Measurements from ENCODE around the gene PRRC2C. TPM values are rescaled to one million over a fixed set of nuclear protein-coding genes. Genes with fewer than 3 reads are reported as not detected.

The PRRC2C gene
- total and polyA plus RNA-seq, 12 donors, result 44.4 to 103 (median 62.9) TPM

- intact Hi-C loops (cut with DNase I), result no loop called here
- no peak overlapping the region for H3K4me3 ChIP-seq
- TF ChIP-seq POLR2A (IDR thresholded peaks at IDR 0.05), result no peak
- TF ChIP-seq, protein P1, sequence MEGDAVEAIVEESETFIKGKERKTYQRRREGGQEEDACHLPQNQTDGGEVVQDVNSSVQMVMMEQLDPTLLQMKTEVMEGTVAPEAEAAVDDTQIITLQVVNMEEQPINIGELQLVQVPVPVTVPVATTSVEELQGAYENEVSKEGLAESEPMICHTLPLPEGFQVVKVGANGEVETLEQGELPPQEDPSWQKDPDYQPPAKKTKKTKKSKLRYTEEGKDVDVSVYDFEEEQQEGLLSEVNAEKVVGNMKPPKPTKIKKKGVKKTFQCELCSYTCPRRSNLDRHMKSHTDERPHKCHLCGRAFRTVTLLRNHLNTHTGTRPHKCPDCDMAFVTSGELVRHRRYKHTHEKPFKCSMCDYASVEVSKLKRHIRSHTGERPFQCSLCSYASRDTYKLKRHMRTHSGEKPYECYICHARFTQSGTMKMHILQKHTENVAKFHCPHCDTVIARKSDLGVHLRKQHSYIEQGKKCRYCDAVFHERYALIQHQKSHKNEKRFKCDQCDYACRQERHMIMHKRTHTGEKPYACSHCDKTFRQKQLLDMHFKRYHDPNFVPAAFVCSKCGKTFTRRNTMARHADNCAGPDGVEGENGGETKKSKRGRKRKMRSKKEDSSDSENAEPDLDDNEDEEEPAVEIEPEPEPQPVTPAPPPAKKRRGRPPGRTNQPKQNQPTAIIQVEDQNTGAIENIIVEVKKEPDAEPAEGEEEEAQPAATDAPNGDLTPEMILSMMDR (IDR thresholded peaks at IDR 0.05), result no peak
- H3K4me1 ChIP-seq (replicated peaks in 1 of 2), result peaks cover 0 to 8% of the 10 kb centered on the region in 2 donors
- DNase-seq, result no peak
- WGBS, 4 donors, result 86 to 100% (median 96%) methylated on average over 1 of the region's 1 CpG
- no peaks in the 10 kb centered on the region for H3K27me3 ChIP-seq
- H3K9me3 ChIP-seq (replicated peaks in 1 of 3), result no peaks in the 10 kb centered on the region
- H3K36me3 ChIP-seq (replicated peaks in 1 of 2), result peaks cover 0 to 44% of the 10 kb centered on the region in 2 donors
- no peak overlapping the region for H3K27ac ChIP-seq
These were observed 30.0 kb downstream of the PRRC2C start for GRCh38 chr1:171515299-171515698.

GRCh38 chr1:171515741-171516140 lies 30.4 kb downstream of the PRRC2C start:
- Histone ChIP-seq H3K36me3 (replicated peaks in 1 of 2) (peaks cover 0 to 44% of the 10 kb centered on the region in 2 donors), H3K27me3 (no peaks in the 10 kb centered on the region), H3K9me3 (replicated peaks in 1 of 3) (no peaks in the 10 kb centered on the region), H3K4me3 (no peak overlapping the region), H3K4me1 (replicated peaks in 1 of 2) (peaks cover 0 to 8% of the 10 kb centered on the region in 2 donors), H3K27ac (no peak overlapping the region)
- WGBS, 4 donors, result 92 to 97% (median 95%) methylated on average over 4 of the region's 4 CpGs
- no peak for DNase-seq
- intact Hi-C loops (cut with DNase I), result no loop called here
- TF ChIP-seq POLR2A (IDR thresholded peaks at IDR 0.05), result no peak
- TF ChIP-seq, protein P1 (IDR thresholded peaks at IDR 0.05), result no peak

DNA sequence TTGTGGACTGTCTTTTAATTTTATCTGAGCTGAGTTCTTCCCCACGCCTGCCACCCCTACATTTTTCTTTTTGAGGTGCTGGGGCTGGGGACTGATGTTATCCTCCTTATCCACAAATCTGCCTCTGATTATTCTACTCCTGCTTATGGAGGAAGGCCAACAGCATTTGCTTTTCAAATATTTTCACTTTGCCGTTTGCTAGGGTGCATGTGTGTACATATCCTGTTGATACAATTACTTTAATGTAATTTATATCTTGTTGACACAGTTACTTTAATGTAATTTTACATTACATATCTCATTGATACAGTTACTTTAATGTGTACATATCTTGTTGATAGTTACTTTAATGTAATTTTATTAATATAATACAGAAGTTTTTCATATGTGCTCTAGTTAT lies 36.2 kb downstream of the PRRC2C start:
- no peak for DNase-seq
- H3K4me3 ChIP-seq, result no peak overlapping the region
- peaks cover 0 to 12% of the 10 kb centered on the region in 2 donors for H3K4me1 ChIP-seq (replicated peaks in 1 of 2)
- peaks cover 0 to 72% of the 10 kb centered on the region in 2 donors for H3K36me3 ChIP-seq (replicated peaks in 1 of 2)
- H3K27me3 ChIP-seq, result no peaks in the 10 kb centered on the region
- 56 to 62% (median 61%) methylated on average over 2 of the region's 2 CpGs for WGBS, 4 donors
- intact Hi-C loops (cut with DNase I), result loop anchor here in 1 of 2 donors (10.0 kb wide), 1 partner anchor 53 kb away; no protein-coding TSS in a partner anchor
- H3K27ac ChIP-seq, result no peak overlapping the region
- no peaks in the 10 kb centered on the region for H3K9me3 ChIP-seq (replicated peaks in 1 of 3)
- TF ChIP-seq POLR2A (IDR thresholded peaks at IDR 0.05), result no peak
- TF ChIP-seq, protein P1 (IDR thresholded peaks at IDR 0.05), result no peak

GRCh38 chr1:171530676-171531075 lies 45.3 kb downstream of the PRRC2C start:
- H3K36me3 ChIP-seq (replicated peaks in 1 of 2), result peaks cover 0 to 64% of the 10 kb centered on the region in 2 donors
- H3K4me1 ChIP-seq (replicated peaks in 1 of 2), result peaks cover 2 to 6% of the 10 kb centered on the region in 2 donors
- no peak for TF ChIP-seq POLR2A (IDR thresholded peaks at IDR 0.05)
- TF ChIP-seq, protein P1 (IDR thresholded peaks at IDR 0.05), result no peak
- intact Hi-C loops (cut with DNase I), result no loop called here
- H3K9me3 ChIP-seq (replicated peaks in 1 of 3), result no peaks in the 10 kb centered on the region
- no peak overlapping the region for H3K4me3 ChIP-seq
- DNase-seq, result no peak
- no peak overlapping the region for H3K27ac ChIP-seq
- WGBS, 4 donors, result 67 to 96% (median 95%) methylated on average over 3 of the region's 3 CpGs
- H3K27me3 ChIP-seq, result no peaks in the 10 kb centered on the region

Measured in adrenal gland (tissue), 12 donors.